B cell (primary cell): Measurements from ENCODE around the gene SH3D19. TPM values are rescaled to one million over a fixed set of nuclear protein-coding genes. Genes with fewer than 3 reads are reported as not detected.

ENCODE experiments used
- ATAC-seq: fragments of 200-7000 bp; cut with Tn5 transposase; one replicate; pipeline ENCODE4 v1.10.0; 2021; ENCODE audit warnings: low read depth, mild to moderate bottlenecking, moderate number of reproducible peaks, moderate library complexity
- CTCF ChIA-PET: fragments of 350-600 bp; sonication (Branson Sonifier 250); formaldehyde crosslinking; loops from one replicate; lab custom pipeline; 2021; ENCODE audit warnings: antibody characterized with exemption, inconsistent platforms; lab: Charles Lee
- POLR2A ChIA-PET: fragments of 350-600 bp; sonication (Branson Sonifier 250); formaldehyde crosslinking; loops from one replicate; lab custom pipeline; 2021; ENCODE audit warnings: antibody characterized with exemption; lab: Charles Lee
- DNase-seq: peaks from one replicate; pipeline ENCODE4 v3.0.0; 2013
- H2AFZ ChIP-seq: 2 replicates; pipeline ENCODE4 v1.6.1; 2012; ENCODE audit warnings: mild to moderate bottlenecking, low read depth, low read length; ENCODE audit not compliant: insufficient read depth, poor library complexity, severe bottlenecking
- H3K27ac ChIP-seq, 2 donors: 1 replicate in 1 of 2; 2 replicates in 1 of 2; pipeline ENCODE4 v1.5.1; 2012 to 2013; ENCODE audit warnings: low read length in 2 of 2, mild to moderate bottlenecking in 2 of 2, moderate library complexity in 1 of 2
- H3K27me3 ChIP-seq, 4 experiments: fragments of 200-600 bp in 1 of 4; sonication (generic) in 1 of 4; replicated peaks in 1 of 4; 1 replicate in 2 of 4; 2 replicates in 2 of 4; pipeline versions ENCODE4 v1.6.1 to v1.7.0; 2013 to 2016; ENCODE audit warnings: low read length in 3 of 4, mild to moderate bottlenecking in 2 of 4, mixed read lengths in 1 of 4, moderate library complexity in 1 of 4; ENCODE audit not compliant: insufficient read depth in 4 of 4, control insufficient read depth in 3 of 4; ENCODE audit errors: control extremely low read depth in 1 of 4
- H3K36me3 ChIP-seq, 2 experiments: replicated peaks in 1 of 2; 1 replicate in 1 of 2; 2 replicates in 1 of 2; pipeline versions ENCODE4 v1.6.1 to v1.7.1; 2013; ENCODE audit warnings: low read length in 1 of 2; ENCODE audit not compliant: insufficient read depth in 2 of 2, control insufficient read depth in 1 of 2; ENCODE audit errors: control extremely low read depth in 1 of 2, extremely low read depth in 1 of 2
- H3K4me1 ChIP-seq, 2 donors: fragments of 200-600 bp in 1 of 2; sonication (generic) in 1 of 2; 1 replicate in 1 of 2; 2 replicates in 1 of 2; pipeline versions ENCODE4 v1.5.1 to v1.6.1; 2013 to 2017; ENCODE audit warnings: low read length in 2 of 2; ENCODE audit not compliant: control insufficient read depth in 2 of 2, insufficient read depth in 2 of 2
- H3K4me2 ChIP-seq: replicated peaks from 2 replicates; pipeline ENCODE3; 2012; ENCODE audit warnings: mild to moderate bottlenecking, low read depth, low read length; ENCODE audit not compliant: poor library complexity, severe bottlenecking
- H3K4me3 ChIP-seq, 5 experiments: fragments of 200-600 bp in 1 of 5; sonication (generic) in 1 of 5; 1 replicate in 3 of 5; 2 replicates in 2 of 5; pipeline versions ENCODE4 v1.5.1 to v1.7.0; 2011 to 2016; ENCODE audit warnings: low read length in 4 of 5, mild to moderate bottlenecking in 4 of 5, low read depth in 2 of 5, control low read depth in 1 of 5, moderate library complexity in 1 of 5; ENCODE audit not compliant: insufficient read depth in 1 of 5; ENCODE audit errors: control extremely low read depth in 1 of 5, extremely low read depth in 1 of 5
- H3K79me2 ChIP-seq: fragments of 200-600 bp; sonication (generic); one replicate; pipeline ENCODE4 v1.6.0; 2016; ENCODE audit warnings: low read length; ENCODE audit not compliant: control insufficient read depth, insufficient read depth
- H3K9ac ChIP-seq: fragments of 200-600 bp; sonication (generic); 2 replicates; pipeline ENCODE4 v1.6.1; 2017; ENCODE audit warnings: mild to moderate bottlenecking, low read length, moderate library complexity
- H3K9me3 ChIP-seq, 3 donors: one replicate each; pipeline versions ENCODE4 v1.6.1 to v1.7.1; 2013; ENCODE audit warnings: low read length in 2 of 3; ENCODE audit not compliant: control insufficient read depth in 2 of 3, insufficient read depth in 1 of 3; ENCODE audit errors: control extremely low read depth in 1 of 3
- H4K20me1 ChIP-seq: 2 replicates; pipeline ENCODE4 v1.6.0; 2012; ENCODE audit warnings: mild to moderate bottlenecking, low read length; ENCODE audit not compliant: insufficient read depth, control insufficient read depth, poor library complexity, severe bottlenecking
- H3K27ac Mint-ChIP-seq: one replicate; pipeline ENCODE4 v1.8.0; 2021; ENCODE audit warnings: mixed read lengths
- H3K27me3 Mint-ChIP-seq: one replicate; pipeline ENCODE4 v1.8.0; 2021; ENCODE audit warnings: mixed read lengths
- H3K4me1 Mint-ChIP-seq: one replicate; pipeline ENCODE4 v1.8.0; 2021; ENCODE audit warnings: mixed read lengths
- H3K4me3 Mint-ChIP-seq: one replicate; pipeline ENCODE4 v1.8.0; 2021; ENCODE audit warnings: mixed read lengths
- H3K9me3 Mint-ChIP-seq: one replicate; pipeline ENCODE4 v1.8.0; 2022; ENCODE audit warnings: mixed read lengths; ENCODE audit not compliant: insufficient read depth
- EZH2 ChIP-seq: IDR thresholded peaks from 2 replicates; pipeline ENCODE4 v1.6.1; 2012; ENCODE audit warnings: borderline replicate concordance, low read depth, mild to moderate bottlenecking, moderate library complexity, low read length; ENCODE audit not compliant: insufficient read depth, poor library complexity, severe bottlenecking
- WGBS: methylation state at CpG from one replicate; pipeline ENCODE4 v1.1.5; 2013; ENCODE audit warnings: missing lambda C conversion rate; ENCODE audit not compliant: insufficient coverage; 5-methylcytosine and 5-hydroxymethylcytosine counted together
- intact Hi-C: fragments of 100-400 bp; cut with micrococcal nuclease; formaldehyde crosslinking; loops from one replicate; pipeline ENCODE4 v1.10.0; 2022
- polyA plus RNA-seq: library from polyadenylated mRNA; depleted of rRNA; stranded (reverse); fragments of >200 nt; gene quantifications from 2 replicates; pipeline ENCODE4 v1.2.3, GENCODE V29; 2012
- total RNA-seq, 2 donors: library from RNA; stranded (reverse); fragments of 120-200 nt in 1 of 2; gene quantifications; 1 replicate in 1 of 2; 2 replicates in 1 of 2; pipeline versions ENCODE4 v1.2.3 to v1.2.4, GENCODE V29; 2013 to 2022
- TF ChIP-seq, protein P1 (sequence below): fragments of 200-600 bp; IDR thresholded peaks from one replicate; pipeline ENCODE4 v1.8.0; 2022; ENCODE audit warnings: antibody characterized with exemption, mild to moderate bottlenecking

Gene SH3D19
- total and polyA plus RNA-seq, 2 donors (not counting 1 experiment from before 2014, with no cell fraction given): 0.01 TPM; not detected in 1

DNA sequence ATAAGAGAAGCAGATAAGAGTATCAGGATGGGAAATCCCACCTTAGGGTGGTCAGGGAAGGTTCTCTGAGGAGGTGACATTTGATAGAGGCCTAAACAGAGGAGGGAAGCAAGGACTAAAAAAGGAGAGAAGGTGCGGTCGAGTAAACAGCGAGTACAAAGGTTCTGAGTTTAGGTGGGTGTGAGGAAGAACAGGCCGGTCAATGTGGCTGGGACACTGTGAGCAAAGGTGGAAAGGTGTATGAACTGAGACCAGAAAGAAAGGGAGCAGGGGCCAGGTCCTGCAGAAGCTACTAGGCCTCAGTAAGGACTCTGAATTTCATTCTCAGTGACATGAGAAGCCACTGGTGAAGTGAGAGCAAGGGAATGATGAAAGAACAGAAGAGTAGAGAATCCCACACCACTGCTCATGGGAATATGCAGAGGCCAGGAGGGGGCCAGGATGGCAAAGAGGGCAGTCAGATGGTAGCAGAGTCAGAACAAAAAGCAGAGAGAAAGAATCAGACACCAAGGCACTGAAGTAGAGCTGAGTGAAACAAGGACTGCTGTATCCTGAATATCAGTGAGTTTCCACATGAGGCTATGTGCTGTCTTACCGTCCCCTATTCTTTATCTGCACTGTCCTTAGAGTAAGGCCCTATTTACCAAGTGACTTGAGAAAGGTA lies 30.4 kb downstream of the SH3D19 start:
- H3K4me3 ChIP-seq: no peak overlapping the region
- no peak overlapping the region for H3K4me3 Mint-ChIP-seq
- no peak for DNase-seq
- no peaks in the 10 kb centered on the region for H3K36me3 ChIP-seq
- no peaks in the 10 kb centered on the region for H3K27me3 ChIP-seq
- no peak overlapping the region for H3K27ac ChIP-seq
- POLR2A ChIA-PET: no interaction called here
- no peak overlapping the region for H3K4me2 ChIP-seq
- H3K27ac Mint-ChIP-seq: no peak overlapping the region
- CTCF ChIA-PET: no interaction called here
- H4K20me1 ChIP-seq: no peaks in the 10 kb centered on the region
- intact Hi-C loops: no loop called here
- no peaks in the 10 kb centered on the region for H3K27me3 Mint-ChIP-seq
- no peaks in the 10 kb centered on the region for H3K4me1 Mint-ChIP-seq
- no peak for TF ChIP-seq EZH2
- TF ChIP-seq, protein P1, sequence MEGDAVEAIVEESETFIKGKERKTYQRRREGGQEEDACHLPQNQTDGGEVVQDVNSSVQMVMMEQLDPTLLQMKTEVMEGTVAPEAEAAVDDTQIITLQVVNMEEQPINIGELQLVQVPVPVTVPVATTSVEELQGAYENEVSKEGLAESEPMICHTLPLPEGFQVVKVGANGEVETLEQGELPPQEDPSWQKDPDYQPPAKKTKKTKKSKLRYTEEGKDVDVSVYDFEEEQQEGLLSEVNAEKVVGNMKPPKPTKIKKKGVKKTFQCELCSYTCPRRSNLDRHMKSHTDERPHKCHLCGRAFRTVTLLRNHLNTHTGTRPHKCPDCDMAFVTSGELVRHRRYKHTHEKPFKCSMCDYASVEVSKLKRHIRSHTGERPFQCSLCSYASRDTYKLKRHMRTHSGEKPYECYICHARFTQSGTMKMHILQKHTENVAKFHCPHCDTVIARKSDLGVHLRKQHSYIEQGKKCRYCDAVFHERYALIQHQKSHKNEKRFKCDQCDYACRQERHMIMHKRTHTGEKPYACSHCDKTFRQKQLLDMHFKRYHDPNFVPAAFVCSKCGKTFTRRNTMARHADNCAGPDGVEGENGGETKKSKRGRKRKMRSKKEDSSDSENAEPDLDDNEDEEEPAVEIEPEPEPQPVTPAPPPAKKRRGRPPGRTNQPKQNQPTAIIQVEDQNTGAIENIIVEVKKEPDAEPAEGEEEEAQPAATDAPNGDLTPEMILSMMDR: no peak
- no peak for ATAC-seq
- no peaks in the 10 kb centered on the region for H3K4me1 ChIP-seq
- no peaks in the 10 kb centered on the region for H3K79me2 ChIP-seq
- no peak overlapping the region for H3K9ac ChIP-seq
- WGBS: 95% methylated on average over 5 of the region's 5 CpGs
- no peaks in the 10 kb centered on the region for H3K9me3 ChIP-seq
- no peak overlapping the region for H2AFZ ChIP-seq
- H3K9me3 Mint-ChIP-seq: no peaks in the 10 kb centered on the region

- CTCF ChIA-PET: no interaction called here
- DNase-seq: no peak
- Histone ChIP-seq H2AFZ (no peak overlapping the region), H3K27ac (no peak overlapping the region), H3K4me3 (no peak overlapping the region), H3K36me3 (no peaks in the 10 kb centered on the region), H3K4me2 (no peak overlapping the region), H3K4me1 (no peaks in the 10 kb centered on the region), H3K9ac (no peak overlapping the region), H3K27me3 (no peaks in the 10 kb centered on the region), H4K20me1 (no peaks in the 10 kb centered on the region), H3K79me2 (no peaks in the 10 kb centered on the region), H3K9me3 (no peaks in the 10 kb centered on the region)
- no peaks in the 10 kb centered on the region for H3K9me3 Mint-ChIP-seq
- no peak overlapping the region for H3K27ac Mint-ChIP-seq
- H3K4me1 Mint-ChIP-seq: no peaks in the 10 kb centered on the region
- no peak overlapping the region for H3K4me3 Mint-ChIP-seq
- no peaks in the 10 kb centered on the region for H3K27me3 Mint-ChIP-seq
- no peak for ATAC-seq
- intact Hi-C loops: no loop called here
- no CpG with 5 or more reads among the region's 2 CpGs for WGBS
- POLR2A ChIA-PET: no interaction called here
- TF ChIP-seq EZH2: no peak
Measured at GRCh38 chr4:151292038-151292437, 33.4 kb downstream of the SH3D19 start.
